WTC11 (cell line): ENCODE data around the gene CLCNKB. TPM values are rescaled to one million over a fixed set of nuclear protein-coding genes. Genes with fewer than 3 reads are reported as not detected.

Experiments
- ATAC-seq: fragments of 200-7000 bp; cut with Tn5 transposase; 2 replicates; pipeline ENCODE4 v1.10.0; 2021; ENCODE audit warnings: mild to moderate bottlenecking, moderate library complexity
- CTCF ChIA-PET: fragments of 300-600 bp; sonication (Branson Sonifier 250); formaldehyde crosslinking; loops from one replicate; lab custom pipeline; 2021; ENCODE audit warnings: antibody characterized with exemption; lab: Charles Lee
- POLR2A ChIA-PET: fragments of 350-600 bp; sonication (Branson Sonifier 250); formaldehyde crosslinking; loops from one replicate; lab custom pipeline; 2021; ENCODE audit warnings: antibody characterized with exemption; lab: Charles Lee
- DNase-seq: peaks from one replicate; pipeline ENCODE4 v3.0.0; 2021; ENCODE audit warnings: low spot score
- H3K27ac Mint-ChIP-seq: 2 replicates; pipeline ENCODE4 v1.8.0; 2021; ENCODE audit warnings: mixed read lengths
- H3K27me3 Mint-ChIP-seq: 2 replicates; pipeline ENCODE4 v1.8.0; 2021; ENCODE audit warnings: low read depth, mild to moderate bottlenecking, moderate library complexity, mixed read lengths
- H3K36me3 Mint-ChIP-seq: 2 replicates; pipeline ENCODE4 v1.8.0; 2021; ENCODE audit warnings: mixed read lengths
- H3K4me1 Mint-ChIP-seq: 2 replicates; pipeline ENCODE4 v1.8.0; 2022; ENCODE audit warnings: mixed read lengths
- H3K4me3 Mint-ChIP-seq: 2 replicates; pipeline ENCODE4 v1.8.0; 2021; ENCODE audit warnings: mild to moderate bottlenecking, moderate library complexity, mixed read lengths
- H3K9me3 Mint-ChIP-seq: 2 replicates; pipeline ENCODE4 v1.8.0; 2021; ENCODE audit warnings: mixed read lengths
- AFF4 ChIP-seq: sonication (generic); formaldehyde crosslinking; IDR thresholded peaks from 2 replicates; pipeline ENCODE4 v1.8.1; 2023; ENCODE audit warnings: mild to moderate bottlenecking, missing genetic modification reagents, borderline replicate concordance
- E2F5 ChIP-seq: sonication (generic); formaldehyde crosslinking; IDR thresholded peaks from 2 replicates; pipeline ENCODE4 v1.8.1; 2022; ENCODE audit warnings: mild to moderate bottlenecking, moderate library complexity, missing genetic modification reagents
- FOXP1 ChIP-seq: sonication (generic); formaldehyde crosslinking; IDR thresholded peaks from 2 replicates; pipeline ENCODE4 v1.8.0; 2022; ENCODE audit warnings: missing genetic modification reagents, mild to moderate bottlenecking, moderate library complexity, borderline replicate concordance
- GRHL2 ChIP-seq: fragments of 250-450 bp; sonication (Bioruptor Pico); IDR thresholded peaks from 2 replicates; pipeline ENCODE4 v1.8.0; 2022; ENCODE audit warnings: mild to moderate bottlenecking, moderate library complexity; ENCODE audit not compliant: insufficient replicate concordance, severe bottlenecking
- IRF2 ChIP-seq: sonication (generic); formaldehyde crosslinking; IDR thresholded peaks from 2 replicates; pipeline ENCODE4 v1.8.0; 2022; ENCODE audit warnings: low read depth, missing genetic modification reagents, borderline replicate concordance
- MXD4 ChIP-seq: fragments of 250-450 bp; sonication (Bioruptor Pico); IDR thresholded peaks from 2 replicates; pipeline ENCODE4 v1.8.0; 2021; ENCODE audit warnings: mild to moderate bottlenecking, moderate library complexity, borderline replicate concordance
- NFYB ChIP-seq: sonication (generic); formaldehyde crosslinking; conservative IDR thresholded peaks from 2 replicates; pipeline ENCODE4 v1.8.0; 2022; ENCODE audit warnings: low read depth, missing genetic modification reagents
- NR1H2 ChIP-seq: sonication (generic); formaldehyde crosslinking; IDR thresholded peaks from 2 replicates; pipeline ENCODE4 v1.9.0; 2021; ENCODE audit warnings: mild to moderate bottlenecking, moderate library complexity, missing genetic modification reagents
- NR2C2 ChIP-seq: sonication (generic); formaldehyde crosslinking; IDR thresholded peaks from 2 replicates; pipeline ENCODE4 v1.8.0; 2022; ENCODE audit warnings: mild to moderate bottlenecking, missing genetic modification reagents
- NR3C1 ChIP-seq: sonication (generic); formaldehyde crosslinking; conservative IDR thresholded peaks from 2 replicates; pipeline ENCODE4 v1.8.1; 2023; ENCODE audit warnings: low read depth, mild to moderate bottlenecking, missing genetic modification reagents
- TCF7 ChIP-seq: sonication (generic); formaldehyde crosslinking; IDR thresholded peaks from 2 replicates; pipeline ENCODE4 v1.8.0; 2022; ENCODE audit warnings: mild to moderate bottlenecking, low read depth, missing genetic modification reagents, moderate library complexity
- ZNF138 ChIP-seq: sonication (generic); formaldehyde crosslinking; conservative IDR thresholded peaks from 2 replicates; pipeline ENCODE4 v1.8.1; 2022; ENCODE audit warnings: mild to moderate bottlenecking, moderate library complexity, missing genetic modification reagents
- ZNF219 ChIP-seq: sonication (generic); formaldehyde crosslinking; IDR thresholded peaks from 2 replicates; pipeline ENCODE4 v1.8.0; 2023; ENCODE audit warnings: missing genetic modification reagents, mild to moderate bottlenecking, borderline replicate concordance
- ZNF416 ChIP-seq: fragments of 250-450 bp; sonication (Bioruptor Pico); IDR thresholded peaks from 2 replicates; pipeline ENCODE4 v1.9.0; 2021; ENCODE audit warnings: mild to moderate bottlenecking, inconsistent platforms
- total RNA-seq: library from RNA; stranded (reverse); gene quantifications from 3 replicates; pipeline ENCODE4 v1.2.3, GENCODE V29; 2021
- TF ChIP-seq, protein P1 (sequence below): sonication (generic); formaldehyde crosslinking; IDR thresholded peaks from 2 replicates; pipeline ENCODE4 v1.8.1; 2023; ENCODE audit warnings: mild to moderate bottlenecking, missing genetic modification reagents
- TF ChIP-seq, protein P2 (sequence below): sonication (generic); formaldehyde crosslinking; conservative IDR thresholded peaks from 2 replicates; pipeline ENCODE4 v1.8.1; 2023; ENCODE audit warnings: mild to moderate bottlenecking, low read depth, missing genetic modification reagents, moderate library complexity
- TF ChIP-seq, protein P3 (sequence below): sonication (generic); formaldehyde crosslinking; IDR thresholded peaks from 2 replicates; pipeline ENCODE4 v1.8.1; 2022; ENCODE audit warnings: mild to moderate bottlenecking, missing genetic modification reagents, moderate library complexity, borderline replicate concordance
- TF ChIP-seq, protein P4 (sequence below): sonication (generic); formaldehyde crosslinking; IDR thresholded peaks from 2 replicates; pipeline ENCODE4 v1.8.0; 2022; ENCODE audit warnings: missing genetic modification reagents

CLCNKB gene
- total RNA-seq, 1 experiment from 2014 or later = 1.8 TPM

GRCh38 chr1:16029288-16029687 is 14.3 kb upstream of the CLCNKB start:
- H3K4me1 Mint-ChIP-seq = peaks cover 21% of the 10 kb centered on the region
- ChIA-PET POLR2A (interaction anchor here (0.7 kb wide), 1 partner anchor 272 kb away, joined by 3 read pairs; no protein-coding TSS in a partner anchor), CTCF (interaction anchor here (1.0 kb wide), 1 partner anchor 54 kb away, joined by 3 read pairs; the partner anchor contains the start of gene ZBTB17)
- H3K27me3 Mint-ChIP-seq = peaks cover 23% of the 10 kb centered on the region
- TF ChIP-seq TCF7 (CRISPR knock-in tag) = no peak
- no peak for TF ChIP-seq AFF4 (CRISPR knock-in tag)
- no peak for TF ChIP-seq NFYB
- no peak for TF ChIP-seq GRHL2 (CRISPR knock-in tag)
- TF ChIP-seq FOXP1 (CRISPR knock-in tag) = no peak
- no peak for TF ChIP-seq ZNF219 (CRISPR knock-in tag)
- TF ChIP-seq NR2C2 (CRISPR knock-in tag) = no peak
- no peak for TF ChIP-seq E2F5 (CRISPR knock-in tag)
- TF ChIP-seq, protein P1, sequence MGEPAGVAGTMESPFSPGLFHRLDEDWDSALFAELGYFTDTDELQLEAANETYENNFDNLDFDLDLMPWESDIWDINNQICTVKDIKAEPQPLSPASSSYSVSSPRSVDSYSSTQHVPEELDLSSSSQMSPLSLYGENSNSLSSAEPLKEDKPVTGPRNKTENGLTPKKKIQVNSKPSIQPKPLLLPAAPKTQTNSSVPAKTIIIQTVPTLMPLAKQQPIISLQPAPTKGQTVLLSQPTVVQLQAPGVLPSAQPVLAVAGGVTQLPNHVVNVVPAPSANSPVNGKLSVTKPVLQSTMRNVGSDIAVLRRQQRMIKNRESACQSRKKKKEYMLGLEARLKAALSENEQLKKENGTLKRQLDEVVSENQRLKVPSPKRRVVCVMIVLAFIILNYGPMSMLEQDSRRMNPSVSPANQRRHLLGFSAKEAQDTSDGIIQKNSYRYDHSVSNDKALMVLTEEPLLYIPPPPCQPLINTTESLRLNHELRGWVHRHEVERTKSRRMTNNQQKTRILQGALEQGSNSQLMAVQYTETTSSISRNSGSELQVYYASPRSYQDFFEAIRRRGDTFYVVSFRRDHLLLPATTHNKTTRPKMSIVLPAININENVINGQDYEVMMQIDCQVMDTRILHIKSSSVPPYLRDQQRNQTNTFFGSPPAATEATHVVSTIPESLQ = no peak
- TF ChIP-seq, protein P2, sequence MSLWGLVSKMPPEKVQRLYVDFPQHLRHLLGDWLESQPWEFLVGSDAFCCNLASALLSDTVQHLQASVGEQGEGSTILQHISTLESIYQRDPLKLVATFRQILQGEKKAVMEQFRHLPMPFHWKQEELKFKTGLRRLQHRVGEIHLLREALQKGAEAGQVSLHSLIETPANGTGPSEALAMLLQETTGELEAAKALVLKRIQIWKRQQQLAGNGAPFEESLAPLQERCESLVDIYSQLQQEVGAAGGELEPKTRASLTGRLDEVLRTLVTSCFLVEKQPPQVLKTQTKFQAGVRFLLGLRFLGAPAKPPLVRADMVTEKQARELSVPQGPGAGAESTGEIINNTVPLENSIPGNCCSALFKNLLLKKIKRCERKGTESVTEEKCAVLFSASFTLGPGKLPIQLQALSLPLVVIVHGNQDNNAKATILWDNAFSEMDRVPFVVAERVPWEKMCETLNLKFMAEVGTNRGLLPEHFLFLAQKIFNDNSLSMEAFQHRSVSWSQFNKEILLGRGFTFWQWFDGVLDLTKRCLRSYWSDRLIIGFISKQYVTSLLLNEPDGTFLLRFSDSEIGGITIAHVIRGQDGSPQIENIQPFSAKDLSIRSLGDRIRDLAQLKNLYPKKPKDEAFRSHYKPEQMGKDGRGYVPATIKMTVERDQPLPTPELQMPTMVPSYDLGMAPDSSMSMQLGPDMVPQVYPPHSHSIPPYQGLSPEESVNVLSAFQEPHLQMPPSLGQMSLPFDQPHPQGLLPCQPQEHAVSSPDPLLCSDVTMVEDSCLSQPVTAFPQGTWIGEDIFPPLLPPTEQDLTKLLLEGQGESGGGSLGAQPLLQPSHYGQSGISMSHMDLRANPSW (CRISPR knock-in tag) = no peak
- TF ChIP-seq NR3C1 (CRISPR knock-in tag) = no peak
- TF ChIP-seq MXD4 (CRISPR knock-in tag) = no peak
- no peak for TF ChIP-seq ZNF138
- TF ChIP-seq, protein P3, sequence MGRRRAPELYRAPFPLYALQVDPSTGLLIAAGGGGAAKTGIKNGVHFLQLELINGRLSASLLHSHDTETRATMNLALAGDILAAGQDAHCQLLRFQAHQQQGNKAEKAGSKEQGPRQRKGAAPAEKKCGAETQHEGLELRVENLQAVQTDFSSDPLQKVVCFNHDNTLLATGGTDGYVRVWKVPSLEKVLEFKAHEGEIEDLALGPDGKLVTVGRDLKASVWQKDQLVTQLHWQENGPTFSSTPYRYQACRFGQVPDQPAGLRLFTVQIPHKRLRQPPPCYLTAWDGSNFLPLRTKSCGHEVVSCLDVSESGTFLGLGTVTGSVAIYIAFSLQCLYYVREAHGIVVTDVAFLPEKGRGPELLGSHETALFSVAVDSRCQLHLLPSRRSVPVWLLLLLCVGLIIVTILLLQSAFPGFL = no peak
- no peak for TF ChIP-seq IRF2 (CRISPR knock-in tag)
- no peak for TF ChIP-seq ZNF416
- TF ChIP-seq, protein P4, sequence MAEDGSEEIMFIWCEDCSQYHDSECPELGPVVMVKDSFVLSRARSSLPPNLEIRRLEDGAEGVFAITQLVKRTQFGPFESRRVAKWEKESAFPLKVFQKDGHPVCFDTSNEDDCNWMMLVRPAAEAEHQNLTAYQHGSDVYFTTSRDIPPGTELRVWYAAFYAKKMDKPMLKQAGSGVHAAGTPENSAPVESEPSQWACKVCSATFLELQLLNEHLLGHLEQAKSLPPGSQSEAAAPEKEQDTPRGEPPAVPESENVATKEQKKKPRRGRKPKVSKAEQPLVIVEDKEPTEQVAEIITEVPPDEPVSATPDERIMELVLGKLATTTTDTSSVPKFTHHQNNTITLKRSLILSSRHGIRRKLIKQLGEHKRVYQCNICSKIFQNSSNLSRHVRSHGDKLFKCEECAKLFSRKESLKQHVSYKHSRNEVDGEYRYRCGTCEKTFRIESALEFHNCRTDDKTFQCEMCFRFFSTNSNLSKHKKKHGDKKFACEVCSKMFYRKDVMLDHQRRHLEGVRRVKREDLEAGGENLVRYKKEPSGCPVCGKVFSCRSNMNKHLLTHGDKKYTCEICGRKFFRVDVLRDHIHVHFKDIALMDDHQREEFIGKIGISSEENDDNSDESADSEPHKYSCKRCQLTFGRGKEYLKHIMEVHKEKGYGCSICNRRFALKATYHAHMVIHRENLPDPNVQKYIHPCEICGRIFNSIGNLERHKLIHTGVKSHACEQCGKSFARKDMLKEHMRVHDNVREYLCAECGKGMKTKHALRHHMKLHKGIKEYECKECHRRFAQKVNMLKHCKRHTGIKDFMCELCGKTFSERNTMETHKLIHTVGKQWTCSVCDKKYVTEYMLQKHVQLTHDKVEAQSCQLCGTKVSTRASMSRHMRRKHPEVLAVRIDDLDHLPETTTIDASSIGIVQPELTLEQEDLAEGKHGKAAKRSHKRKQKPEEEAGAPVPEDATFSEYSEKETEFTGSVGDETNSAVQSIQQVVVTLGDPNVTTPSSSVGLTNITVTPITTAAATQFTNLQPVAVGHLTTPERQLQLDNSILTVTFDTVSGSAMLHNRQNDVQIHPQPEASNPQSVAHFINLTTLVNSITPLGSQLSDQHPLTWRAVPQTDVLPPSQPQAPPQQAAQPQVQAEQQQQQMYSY (CRISPR knock-in tag) = no peak
- no peak for TF ChIP-seq NR1H2 (CRISPR knock-in tag)
- no peak overlapping the region for H3K27ac Mint-ChIP-seq
- no peaks in the 10 kb centered on the region for H3K36me3 Mint-ChIP-seq
- DNase-seq = no peak
- H3K4me3 Mint-ChIP-seq = no peak overlapping the region
- ATAC-seq = no peak
- no peaks in the 10 kb centered on the region for H3K9me3 Mint-ChIP-seq
